ENCODE results near the gene STN1. TPM values are rescaled to one million over a fixed set of nuclear protein-coding genes. Genes with fewer than 3 reads are reported as not detected.

The STN1 gene
- polyA plus RNA-seq, 1 experiment, result 17.8 TPM

DNA sequence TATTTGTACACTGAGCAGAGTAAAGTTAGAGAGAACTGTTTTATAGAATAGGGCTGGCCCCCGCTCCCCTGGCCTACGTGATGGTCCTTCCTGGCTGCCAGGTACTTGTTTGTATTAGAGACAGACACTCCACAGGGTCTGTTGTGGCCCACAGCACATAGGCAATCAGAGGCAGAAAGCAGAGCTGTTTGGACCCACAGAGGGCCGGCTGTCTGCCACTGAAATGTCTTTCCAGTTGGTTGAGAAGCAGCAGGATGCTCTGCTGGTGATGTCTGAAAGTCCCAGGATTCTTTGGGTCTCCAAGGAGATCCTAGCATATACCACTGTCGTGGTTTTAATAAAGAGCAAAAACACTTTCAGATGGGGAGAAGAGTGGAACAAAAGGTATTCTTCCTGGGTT lies 5.2 kb downstream of the STN1 start:
- Histone ChIP-seq H3K4me3 (ENCODE audit: low read depth, low read length) (no peak overlapping the region), H3K27me3 (ENCODE audit: control insufficient read depth, insufficient read depth, low read length) (no peaks in the 10 kb centered on the region), H3K36me3 (ENCODE audit: control insufficient read depth, insufficient read depth, low read length) (0 out of 2 replicates have a peak, but pooled peaks cover 1% of the 10 kb centered on the region)
- no peak for DNase-seq (ENCODE audit: low read depth)
- ChIA-PET POLR2A (no interaction called here), CTCF (no interaction called here)
- TF ChIP-seq, protein P1, sequence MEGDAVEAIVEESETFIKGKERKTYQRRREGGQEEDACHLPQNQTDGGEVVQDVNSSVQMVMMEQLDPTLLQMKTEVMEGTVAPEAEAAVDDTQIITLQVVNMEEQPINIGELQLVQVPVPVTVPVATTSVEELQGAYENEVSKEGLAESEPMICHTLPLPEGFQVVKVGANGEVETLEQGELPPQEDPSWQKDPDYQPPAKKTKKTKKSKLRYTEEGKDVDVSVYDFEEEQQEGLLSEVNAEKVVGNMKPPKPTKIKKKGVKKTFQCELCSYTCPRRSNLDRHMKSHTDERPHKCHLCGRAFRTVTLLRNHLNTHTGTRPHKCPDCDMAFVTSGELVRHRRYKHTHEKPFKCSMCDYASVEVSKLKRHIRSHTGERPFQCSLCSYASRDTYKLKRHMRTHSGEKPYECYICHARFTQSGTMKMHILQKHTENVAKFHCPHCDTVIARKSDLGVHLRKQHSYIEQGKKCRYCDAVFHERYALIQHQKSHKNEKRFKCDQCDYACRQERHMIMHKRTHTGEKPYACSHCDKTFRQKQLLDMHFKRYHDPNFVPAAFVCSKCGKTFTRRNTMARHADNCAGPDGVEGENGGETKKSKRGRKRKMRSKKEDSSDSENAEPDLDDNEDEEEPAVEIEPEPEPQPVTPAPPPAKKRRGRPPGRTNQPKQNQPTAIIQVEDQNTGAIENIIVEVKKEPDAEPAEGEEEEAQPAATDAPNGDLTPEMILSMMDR (IDR thresholded peaks at IDR 0.05; ENCODE audit: insufficient read depth, low read depth, low read length), result no peak

DNA sequence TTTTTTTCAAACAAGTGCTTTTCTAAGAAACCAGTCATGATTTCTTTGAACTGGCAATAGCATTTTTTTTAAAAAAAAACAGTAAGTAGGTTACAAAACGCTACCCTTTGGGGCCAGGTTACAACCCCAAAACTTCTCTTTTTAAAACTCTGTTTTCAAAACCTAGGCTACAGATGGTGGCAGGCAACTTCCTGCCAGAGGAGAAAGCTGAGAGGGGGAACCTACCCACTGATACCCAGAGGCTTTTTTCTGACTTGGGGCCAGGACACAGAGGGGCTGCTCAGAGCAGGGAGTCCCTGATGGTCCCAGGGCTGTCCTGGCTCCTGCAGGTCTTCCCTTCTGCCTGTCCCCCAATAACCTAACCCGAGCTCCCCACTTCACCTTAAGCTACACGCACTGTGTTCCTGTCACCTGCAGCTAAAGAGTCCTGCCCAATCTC lies 6.9 kb downstream of the STN1 start:
- Histone ChIP-seq H3K4me3 (ENCODE audit: low read depth, low read length) (no peak overlapping the region), H3K36me3 (ENCODE audit: control insufficient read depth, insufficient read depth, low read length) (0 out of 2 replicates have a peak, but pooled peaks cover 1% of the 10 kb centered on the region), H3K27me3 (ENCODE audit: control insufficient read depth, insufficient read depth, low read length) (no peaks in the 10 kb centered on the region)
- POLR2A ChIA-PET, result interaction anchor here (0.5 kb wide), 1 partner anchor 327 kb away, joined by 11 read pairs; no protein-coding TSS in a partner anchor
- no peak for DNase-seq (ENCODE audit: low read depth)
- TF ChIP-seq, protein P1 (IDR thresholded peaks at IDR 0.05; ENCODE audit: insufficient read depth, low read depth, low read length), result no peak
- CTCF ChIA-PET, result no interaction called here

DNA sequence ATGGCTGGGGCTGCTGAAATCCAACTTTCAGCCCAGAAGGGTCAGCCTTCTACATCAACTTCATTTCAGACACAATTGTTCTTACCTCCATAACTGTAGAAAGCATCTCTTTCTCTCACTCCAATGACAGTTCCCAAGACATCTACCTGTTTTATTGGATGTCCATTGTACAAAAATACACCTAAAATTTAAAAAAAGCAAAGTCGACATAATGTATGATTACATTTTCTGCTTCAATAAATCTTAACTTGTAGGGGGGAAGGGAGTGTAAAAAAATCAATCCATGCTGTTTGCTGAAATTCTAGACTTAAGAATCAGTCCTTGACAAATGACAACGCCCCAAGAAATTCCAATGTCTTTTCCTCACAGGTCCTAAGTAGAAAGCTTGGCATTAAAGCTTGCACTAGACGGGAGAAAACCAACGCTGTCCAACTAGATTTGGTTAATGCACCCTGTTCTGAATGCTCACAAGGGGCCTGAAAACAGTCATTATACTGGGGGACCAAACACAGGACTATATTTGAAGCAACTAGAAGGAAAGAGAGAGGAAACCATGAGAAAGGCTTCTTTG lies 7.5 kb downstream of the STN1 start:
- H3K27me3 ChIP-seq (ENCODE audit: control insufficient read depth, insufficient read depth, low read length), result no peaks in the 10 kb centered on the region
- ChIA-PET POLR2A (interaction anchor here (0.5 kb wide), 1 partner anchor 326 kb away, joined by 11 read pairs; no protein-coding TSS in a partner anchor), CTCF (no interaction called here)
- no peak overlapping the region for H3K4me3 ChIP-seq (ENCODE audit: low read depth, low read length)
- DNase-seq (ENCODE audit: low read depth), result no peak
- TF ChIP-seq, protein P1 (IDR thresholded peaks at IDR 0.05; ENCODE audit: insufficient read depth, low read depth, low read length), result no peak
- 0 out of 2 replicates have a peak, but pooled peaks cover 1% of the 10 kb centered on the region for H3K36me3 ChIP-seq (ENCODE audit: control insufficient read depth, insufficient read depth, low read length)

DNA sequence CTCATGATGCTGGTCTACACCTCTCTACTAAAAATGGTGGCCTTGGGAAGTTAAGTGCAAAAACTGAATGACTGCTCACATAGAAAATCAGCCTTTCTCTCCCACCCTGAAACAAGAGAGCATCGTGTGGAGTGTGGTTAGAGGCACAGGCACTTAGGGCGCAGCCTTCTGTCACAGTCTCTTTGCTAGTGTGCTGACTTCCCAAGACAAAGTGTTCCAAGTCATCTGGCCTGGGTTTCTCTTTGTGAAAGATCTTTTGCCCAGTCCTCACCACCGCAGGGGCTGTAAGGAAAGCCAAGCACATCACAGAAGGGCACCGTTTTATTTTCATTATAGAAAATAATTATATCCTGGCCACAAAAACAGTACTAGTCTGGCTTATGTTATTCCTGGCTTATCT lies 12.5 kb downstream of the STN1 start:
- POLR2A ChIA-PET, result no interaction called here
- CTCF ChIA-PET, result no interaction called here
- H3K36me3 ChIP-seq (ENCODE audit: control insufficient read depth, insufficient read depth, low read length), result no peaks in the 10 kb centered on the region
- DNase-seq (ENCODE audit: low read depth), result no peak
- no peaks in the 10 kb centered on the region for H3K27me3 ChIP-seq (ENCODE audit: control insufficient read depth, insufficient read depth, low read length)
- no peak overlapping the region for H3K4me3 ChIP-seq (ENCODE audit: low read depth, low read length)
- TF ChIP-seq, protein P1 (IDR thresholded peaks at IDR 0.05; ENCODE audit: insufficient read depth, low read depth, low read length), result no peak

DNA sequence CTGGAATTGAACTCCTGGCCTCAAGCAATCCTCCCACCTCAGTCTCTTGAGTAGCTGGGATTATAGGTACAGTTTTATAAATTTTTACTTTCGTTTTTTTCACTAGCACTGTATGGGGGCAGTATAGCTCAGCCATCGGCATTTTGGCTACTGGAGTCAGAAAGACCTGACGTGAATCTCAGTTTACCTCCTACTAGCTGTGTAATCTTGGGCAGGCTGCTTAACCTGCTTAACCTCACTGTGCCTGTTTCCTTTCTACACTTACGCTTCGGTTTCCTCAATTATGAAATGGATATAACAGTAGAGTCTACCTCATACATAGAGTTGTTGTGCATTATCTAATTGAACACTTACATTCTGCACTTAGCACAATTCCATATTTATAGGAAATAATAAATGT lies 16.7 kb downstream of the STN1 start:
- ChIA-PET CTCF (interaction anchor here (0.6 to 4.4 kb wide), 3 partner anchors 14 to 75 kb away, joined by 3 to 20 read pairs (median 6); no protein-coding TSS in a partner anchor), POLR2A (no interaction called here)
- Histone ChIP-seq H3K27me3 (ENCODE audit: control insufficient read depth, insufficient read depth, low read length) (no peaks in the 10 kb centered on the region), H3K36me3 (ENCODE audit: control insufficient read depth, insufficient read depth, low read length) (no peaks in the 10 kb centered on the region), H3K4me3 (ENCODE audit: low read depth, low read length) (no peak overlapping the region)
- DNase-seq (ENCODE audit: low read depth), result no peak
- TF ChIP-seq, protein P1 (IDR thresholded peaks at IDR 0.05; ENCODE audit: insufficient read depth, low read depth, low read length), result no peak
